ENCODE measurements around the gene GGCX. TPM values are rescaled to one million over a fixed set of nuclear protein-coding genes. Genes with fewer than 3 reads are reported as not detected.

Gene GGCX
- total RNA-seq, 4 donors from 2014 or later = 7.9 to 31.3 (median 23.5) TPM

DNA sequence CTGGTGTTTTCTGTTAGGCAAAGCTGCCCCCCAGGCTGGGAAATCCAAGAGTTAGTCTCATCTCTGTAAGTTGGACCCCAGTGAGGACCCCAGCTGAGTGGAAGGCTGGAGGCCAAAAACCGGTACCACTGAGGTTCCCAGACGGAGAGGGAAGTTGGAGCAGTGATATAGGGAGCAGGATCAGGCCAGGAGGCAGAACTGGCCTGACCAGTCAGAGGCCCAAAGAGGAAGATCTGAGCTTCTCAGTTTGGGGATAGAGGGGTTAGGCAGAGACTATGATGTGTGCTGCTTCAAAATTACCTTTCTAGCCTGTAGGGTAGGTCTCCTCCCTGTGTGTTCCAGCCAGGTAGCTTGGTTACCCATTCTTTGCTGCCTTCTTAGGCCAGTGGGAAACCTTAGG lies 29.7 kb upstream of the GGCX start:
- H3K27ac ChIP-seq = peak overlapping the region; percentile 63 to 73 (median 68)
- in situ Hi-C loops (cut with MboI; ENCODE audit: low pct_ligation_motif_present in 1 of 4, low pct_unique_long_range_greater_than_20kb in 1 of 4, low sequenced_read_pairs in 3 of 4) (no loop called here), intact Hi-C loops (cut with DNase I; ENCODE audit: low total_unique reads) (no loop called here)
- no peaks in the 10 kb centered on the region for H3K9me3 ChIP-seq
- H3K36me3 ChIP-seq = no peaks in the 10 kb centered on the region
- 67% methylated on average over 2 of the region's 2 CpGs; no CpG with 5 or more reads in 1 of the 2 donors for WGBS, 2 donors (ENCODE audit: low coverage in 1 of 2)
- no peaks in the 10 kb centered on the region for H3K27me3 ChIP-seq
- H3K4me3 ChIP-seq = no peak overlapping the region
- no peak for DNase-seq
- peaks cover 6 to 44% (median 16%) of the 10 kb centered on the region in 4 donors for H3K4me1 ChIP-seq
- no peak for TF ChIP-seq POLR2A (IDR thresholded peaks at IDR 0.05)
- no peak for TF ChIP-seq POLR2AphosphoS5 (IDR thresholded peaks at IDR 0.05)
- TF ChIP-seq EP300 (IDR thresholded peaks at IDR 0.05; ENCODE audit: low read depth) = no peak
- TF ChIP-seq, protein P1, sequence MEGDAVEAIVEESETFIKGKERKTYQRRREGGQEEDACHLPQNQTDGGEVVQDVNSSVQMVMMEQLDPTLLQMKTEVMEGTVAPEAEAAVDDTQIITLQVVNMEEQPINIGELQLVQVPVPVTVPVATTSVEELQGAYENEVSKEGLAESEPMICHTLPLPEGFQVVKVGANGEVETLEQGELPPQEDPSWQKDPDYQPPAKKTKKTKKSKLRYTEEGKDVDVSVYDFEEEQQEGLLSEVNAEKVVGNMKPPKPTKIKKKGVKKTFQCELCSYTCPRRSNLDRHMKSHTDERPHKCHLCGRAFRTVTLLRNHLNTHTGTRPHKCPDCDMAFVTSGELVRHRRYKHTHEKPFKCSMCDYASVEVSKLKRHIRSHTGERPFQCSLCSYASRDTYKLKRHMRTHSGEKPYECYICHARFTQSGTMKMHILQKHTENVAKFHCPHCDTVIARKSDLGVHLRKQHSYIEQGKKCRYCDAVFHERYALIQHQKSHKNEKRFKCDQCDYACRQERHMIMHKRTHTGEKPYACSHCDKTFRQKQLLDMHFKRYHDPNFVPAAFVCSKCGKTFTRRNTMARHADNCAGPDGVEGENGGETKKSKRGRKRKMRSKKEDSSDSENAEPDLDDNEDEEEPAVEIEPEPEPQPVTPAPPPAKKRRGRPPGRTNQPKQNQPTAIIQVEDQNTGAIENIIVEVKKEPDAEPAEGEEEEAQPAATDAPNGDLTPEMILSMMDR (IDR thresholded peaks at IDR 0.05) = no peak

DNA sequence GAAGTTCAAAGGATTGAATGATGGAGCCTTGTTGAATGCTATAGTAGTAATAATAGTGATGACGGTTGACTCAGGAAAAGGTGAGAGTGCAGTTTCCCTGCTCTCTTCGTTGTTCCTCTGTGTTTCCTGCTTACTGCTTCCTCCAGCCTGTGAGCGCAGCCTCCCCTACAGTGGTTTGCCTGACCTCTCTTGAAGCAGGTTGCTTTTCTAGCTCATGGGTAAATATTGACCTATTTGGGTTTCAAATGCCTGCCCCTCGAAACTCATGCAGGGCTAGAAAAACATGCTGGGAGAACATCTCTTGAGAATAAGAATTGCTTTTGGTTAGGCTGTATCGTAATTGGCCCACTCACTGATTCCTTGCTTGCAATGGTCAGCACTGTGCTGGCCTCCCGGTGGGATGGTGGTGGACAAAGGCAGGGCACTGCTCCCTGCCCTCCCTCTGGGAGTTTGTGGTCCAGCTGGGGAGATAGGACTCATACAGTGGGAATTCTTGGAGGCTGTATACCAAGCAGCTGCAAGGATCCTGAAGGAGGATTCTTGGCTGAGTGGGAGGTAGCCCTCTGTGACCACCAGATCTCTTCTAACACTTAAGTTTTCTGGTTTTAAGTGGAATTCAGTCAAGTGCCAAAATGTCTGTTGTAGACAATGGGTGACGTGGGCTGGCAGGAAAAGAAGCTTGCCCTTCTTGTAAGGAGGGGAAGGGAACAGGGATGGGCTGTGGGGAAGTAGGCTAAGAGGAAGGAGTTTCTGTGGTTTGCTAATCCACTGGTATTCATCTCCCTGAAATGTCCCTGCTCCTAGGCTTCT lies 28.9 kb upstream of the GGCX start:
- peaks cover 11 to 52% (median 21%) of the 10 kb centered on the region in 4 donors for H3K4me1 ChIP-seq

DNA sequence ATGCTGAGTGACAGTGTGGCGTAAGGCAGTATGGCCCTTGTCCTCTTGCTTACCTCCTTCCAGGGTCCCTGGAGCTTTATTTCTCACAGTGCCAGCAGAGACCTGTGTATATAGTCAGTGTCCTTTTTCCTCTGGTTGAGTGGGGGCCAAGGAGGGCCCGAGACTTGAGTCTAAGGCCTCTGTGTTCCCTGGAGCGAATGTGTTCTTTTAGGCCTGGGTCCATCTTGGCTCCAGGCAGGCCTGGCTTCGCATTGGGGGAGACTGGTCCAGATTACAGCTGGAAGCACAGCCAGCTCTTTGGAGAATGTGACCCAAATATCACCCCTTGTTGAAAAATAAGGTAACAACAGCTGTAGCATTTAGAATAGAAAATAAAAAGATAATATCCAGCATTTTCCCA lies 27.9 kb upstream of the GGCX start:
- DNase-seq = no peak
- TF ChIP-seq POLR2A (IDR thresholded peaks at IDR 0.05) = no peak
- TF ChIP-seq, protein P1 (IDR thresholded peaks at IDR 0.05) = no peak
- no peak for TF ChIP-seq POLR2AphosphoS5 (IDR thresholded peaks at IDR 0.05)
- no peak for TF ChIP-seq EP300 (IDR thresholded peaks at IDR 0.05; ENCODE audit: low read depth)
- in situ Hi-C loops (cut with MboI; ENCODE audit: low pct_ligation_motif_present in 1 of 4, low pct_unique_long_range_greater_than_20kb in 1 of 4, low sequenced_read_pairs in 3 of 4) = no loop called here
- no peak overlapping the region for H3K4me3 ChIP-seq
- intact Hi-C loops (cut with DNase I; ENCODE audit: low total_unique reads) = no loop called here
- WGBS, 2 donors (ENCODE audit: low coverage in 1 of 2) = 80 to 91% methylated on average over 1 to 4 of the region's 4 CpGs
- no peaks in the 10 kb centered on the region for H3K9me3 ChIP-seq
- peaks cover 11 to 54% (median 21%) of the 10 kb centered on the region in 4 donors for H3K4me1 ChIP-seq
- no peaks in the 10 kb centered on the region for H3K27me3 ChIP-seq
- no peaks in the 10 kb centered on the region for H3K36me3 ChIP-seq
- peak overlapping the region; percentile 34 to 73 (median 67) for H3K27ac ChIP-seq

More for the DNA sequence above, 28.9 kb upstream of the GGCX start:
- DNase-seq = no peak
- intact Hi-C loops (cut with DNase I; ENCODE audit: low total_unique reads) (no loop called here), in situ Hi-C loops (cut with MboI; ENCODE audit: low pct_ligation_motif_present in 1 of 4, low pct_unique_long_range_greater_than_20kb in 1 of 4, low sequenced_read_pairs in 3 of 4) (no loop called here)
- Histone ChIP-seq H3K27me3 (no peaks in the 10 kb centered on the region), H3K9me3 (no peaks in the 10 kb centered on the region), H3K4me3 (no peak overlapping the region), H3K27ac (peak overlapping the region; percentile 63 to 73 (median 68)), H3K36me3 (no peaks in the 10 kb centered on the region)
- 60 to 61% methylated on average over 1 to 7 of the region's 7 CpGs for WGBS, 2 donors (ENCODE audit: low coverage in 1 of 2)
- no peak for TF ChIP-seq POLR2AphosphoS5 (IDR thresholded peaks at IDR 0.05)
- TF ChIP-seq EP300 (IDR thresholded peaks at IDR 0.05; ENCODE audit: low read depth) = no peak
- no peak for TF ChIP-seq POLR2A (IDR thresholded peaks at IDR 0.05)
- TF ChIP-seq, protein P1 (IDR thresholded peaks at IDR 0.05) = no peak

DNA sequence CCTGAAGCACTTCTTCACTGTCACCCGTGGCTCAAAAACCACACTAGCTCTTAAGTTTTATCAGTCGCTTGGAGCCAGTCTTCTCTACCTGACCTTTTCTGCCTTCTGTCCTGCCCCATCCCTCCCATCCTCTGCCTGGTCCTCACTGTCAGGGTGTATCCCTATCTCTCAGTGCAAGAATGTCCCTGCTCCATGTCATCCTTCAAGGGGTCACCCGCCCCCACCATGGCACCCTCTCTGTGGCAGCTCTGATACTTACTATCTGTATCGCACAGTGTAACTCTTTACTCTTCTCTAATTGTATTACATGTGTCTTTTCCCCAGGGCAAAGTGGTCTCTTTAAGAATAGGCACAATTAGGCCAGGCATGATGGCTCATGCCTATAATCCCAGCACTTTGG lies 27.4 kb upstream of the GGCX start:
- peaks cover 15 to 57% (median 23%) of the 10 kb centered on the region in 4 donors for H3K4me1 ChIP-seq
- no peaks in the 10 kb centered on the region for H3K27me3 ChIP-seq
- intact Hi-C loops (cut with DNase I; ENCODE audit: low total_unique reads) (no loop called here), in situ Hi-C loops (cut with MboI; ENCODE audit: low pct_ligation_motif_present in 1 of 4, low pct_unique_long_range_greater_than_20kb in 1 of 4, low sequenced_read_pairs in 3 of 4) (no loop called here)
- DNase-seq = no peak
- no peaks in the 10 kb centered on the region for H3K9me3 ChIP-seq
- no peak overlapping the region for H3K4me3 ChIP-seq
- no peak for TF ChIP-seq POLR2A (IDR thresholded peaks at IDR 0.05)
- no peak for TF ChIP-seq EP300 (IDR thresholded peaks at IDR 0.05; ENCODE audit: low read depth)
- TF ChIP-seq, protein P1 (IDR thresholded peaks at IDR 0.05) = no peak
- no peak for TF ChIP-seq POLR2AphosphoS5 (IDR thresholded peaks at IDR 0.05)
- H3K27ac ChIP-seq = peak overlapping the region; percentile 34 to 73 (median 67)
- no peaks in the 10 kb centered on the region for H3K36me3 ChIP-seq
- 81 to 83% methylated on average over 4 of the region's 4 CpGs for WGBS, 2 donors (ENCODE audit: low coverage in 1 of 2)
